ENCODE measurements around the gene SPTB.

DNA sequence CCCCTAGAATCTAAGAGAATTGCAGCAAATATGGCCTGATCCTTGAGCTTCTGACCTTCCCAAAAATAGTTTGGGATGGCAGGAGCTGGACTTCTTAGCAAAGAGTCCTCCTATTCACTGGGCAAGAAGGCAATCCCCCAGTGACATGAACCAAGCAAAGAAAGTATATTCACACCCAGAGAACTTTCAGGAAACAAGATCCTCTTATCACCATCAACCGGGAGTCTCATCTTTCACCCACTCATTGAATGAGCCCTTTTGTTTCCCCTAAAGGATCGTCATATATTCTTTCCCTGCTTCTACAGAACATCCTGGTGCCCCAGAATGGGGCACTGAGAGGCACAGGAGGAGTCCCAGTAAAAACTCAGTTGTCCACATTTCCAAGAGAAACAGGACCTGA lies 19.7 kb downstream of the SPTB start:
- TF ChIP-seq, protein P1, sequence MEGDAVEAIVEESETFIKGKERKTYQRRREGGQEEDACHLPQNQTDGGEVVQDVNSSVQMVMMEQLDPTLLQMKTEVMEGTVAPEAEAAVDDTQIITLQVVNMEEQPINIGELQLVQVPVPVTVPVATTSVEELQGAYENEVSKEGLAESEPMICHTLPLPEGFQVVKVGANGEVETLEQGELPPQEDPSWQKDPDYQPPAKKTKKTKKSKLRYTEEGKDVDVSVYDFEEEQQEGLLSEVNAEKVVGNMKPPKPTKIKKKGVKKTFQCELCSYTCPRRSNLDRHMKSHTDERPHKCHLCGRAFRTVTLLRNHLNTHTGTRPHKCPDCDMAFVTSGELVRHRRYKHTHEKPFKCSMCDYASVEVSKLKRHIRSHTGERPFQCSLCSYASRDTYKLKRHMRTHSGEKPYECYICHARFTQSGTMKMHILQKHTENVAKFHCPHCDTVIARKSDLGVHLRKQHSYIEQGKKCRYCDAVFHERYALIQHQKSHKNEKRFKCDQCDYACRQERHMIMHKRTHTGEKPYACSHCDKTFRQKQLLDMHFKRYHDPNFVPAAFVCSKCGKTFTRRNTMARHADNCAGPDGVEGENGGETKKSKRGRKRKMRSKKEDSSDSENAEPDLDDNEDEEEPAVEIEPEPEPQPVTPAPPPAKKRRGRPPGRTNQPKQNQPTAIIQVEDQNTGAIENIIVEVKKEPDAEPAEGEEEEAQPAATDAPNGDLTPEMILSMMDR (IDR thresholded peaks at IDR 0.05; ENCODE audit: low read length), result no peak
- TF ChIP-seq EZH2phosphoT487 (IDR thresholded peaks at IDR 0.05; ENCODE audit: low read length), result no peak
